ENCODE results near the gene NCKAP5. TPM values are rescaled to one million over a fixed set of nuclear protein-coding genes. Genes with fewer than 3 reads are reported as not detected.

Gene NCKAP5
- total RNA-seq, 1 donor from 2014 or later, result 7.7 TPM

- no peak for DNase-seq (ENCODE audit: extremely low spot score, unreplicated experiment)
- no peak overlapping the region for H3K27ac Mint-ChIP-seq
- no peaks in the 10 kb centered on the region for H3K27me3 Mint-ChIP-seq
- peaks cover 19% of the 10 kb centered on the region for H3K4me1 Mint-ChIP-seq (ENCODE audit: unreplicated experiment)
- no peak for TF ChIP-seq CTCF (conservative IDR thresholded peaks at IDR 0.05)
- no peaks in the 10 kb centered on the region for H3K9me3 Mint-ChIP-seq
- no peak overlapping the region for H3K4me3 Mint-ChIP-seq
- no peaks in the 10 kb centered on the region for H3K36me3 Mint-ChIP-seq
Observed at GRCh38 chr2:132909427-132909826, 658.8 kb downstream of the NCKAP5 start.

- Mint-ChIP-seq H3K36me3 (no peaks in the 10 kb centered on the region), H3K27me3 (no peaks in the 10 kb centered on the region), H3K9me3 (no peaks in the 10 kb centered on the region), H3K4me1 (ENCODE audit: unreplicated experiment) (peaks cover 12% of the 10 kb centered on the region), H3K4me3 (no peak overlapping the region), H3K27ac (no peak overlapping the region)
- TF ChIP-seq CTCF (conservative IDR thresholded peaks at IDR 0.05), result no peak
- DNase-seq (ENCODE audit: extremely low spot score, unreplicated experiment), result no peak
Observed at GRCh38 chr2:132904142-132904842, 664.0 kb downstream of the NCKAP5 start.

GRCh38 chr2:132902626-132903025 is 665.6 kb downstream of the NCKAP5 start:
- no peaks in the 10 kb centered on the region for H3K27me3 Mint-ChIP-seq
- no peak overlapping the region for H3K27ac Mint-ChIP-seq
- peaks cover 12% of the 10 kb centered on the region for H3K4me1 Mint-ChIP-seq (ENCODE audit: unreplicated experiment)
- TF ChIP-seq CTCF (conservative IDR thresholded peaks at IDR 0.05), result no peak
- no peak overlapping the region for H3K4me3 Mint-ChIP-seq
- no peak for DNase-seq (ENCODE audit: extremely low spot score, unreplicated experiment)
- H3K9me3 Mint-ChIP-seq, result no peaks in the 10 kb centered on the region
- no peaks in the 10 kb centered on the region for H3K36me3 Mint-ChIP-seq

GRCh38 chr2:132901661-132902060 is 666.6 kb downstream of the NCKAP5 start:
- H3K27ac Mint-ChIP-seq, result no peak overlapping the region

GRCh38 chr2:132897111-132897510 is 671.2 kb downstream of the NCKAP5 start:
- H3K27me3 Mint-ChIP-seq, result no peaks in the 10 kb centered on the region
- H3K27ac Mint-ChIP-seq, result no peak overlapping the region

More at GRCh38 chr2:132901661-132902060, 666.6 kb downstream of the NCKAP5 start:
- Mint-ChIP-seq H3K27me3 (no peaks in the 10 kb centered on the region), H3K4me3 (no peak overlapping the region), H3K4me1 (ENCODE audit: unreplicated experiment) (peaks cover 12% of the 10 kb centered on the region), H3K9me3 (no peaks in the 10 kb centered on the region), H3K36me3 (no peaks in the 10 kb centered on the region)
- DNase-seq (ENCODE audit: extremely low spot score, unreplicated experiment), result no peak
- no peak for TF ChIP-seq CTCF (conservative IDR thresholded peaks at IDR 0.05)

More at GRCh38 chr2:132897111-132897510, 671.2 kb downstream of the NCKAP5 start:
- DNase-seq (ENCODE audit: extremely low spot score, unreplicated experiment), result no peak
- TF ChIP-seq CTCF (conservative IDR thresholded peaks at IDR 0.05), result no peak
- peaks cover 7% of the 10 kb centered on the region for H3K4me1 Mint-ChIP-seq (ENCODE audit: unreplicated experiment)
- H3K36me3 Mint-ChIP-seq, result no peaks in the 10 kb centered on the region
- no peak overlapping the region for H3K4me3 Mint-ChIP-seq
- H3K9me3 Mint-ChIP-seq, result no peaks in the 10 kb centered on the region
